Measurements from ENCODE around the gene CEACAM1. TPM values are rescaled to one million over a fixed set of nuclear protein-coding genes. Genes with fewer than 3 reads are reported as not detected.
"Not testable (repeated sequence)": the region's sequence is repeated elsewhere in the genome, so short reads cannot be mapped to it uniquely, and the experiment has no call there.

CEACAM1 gene
- polyA plus RNA-seq, 1 donor (not counting 4 experiments of a cell fraction or from before 2014, with no cell fraction given): 2.2 TPM

DNA sequence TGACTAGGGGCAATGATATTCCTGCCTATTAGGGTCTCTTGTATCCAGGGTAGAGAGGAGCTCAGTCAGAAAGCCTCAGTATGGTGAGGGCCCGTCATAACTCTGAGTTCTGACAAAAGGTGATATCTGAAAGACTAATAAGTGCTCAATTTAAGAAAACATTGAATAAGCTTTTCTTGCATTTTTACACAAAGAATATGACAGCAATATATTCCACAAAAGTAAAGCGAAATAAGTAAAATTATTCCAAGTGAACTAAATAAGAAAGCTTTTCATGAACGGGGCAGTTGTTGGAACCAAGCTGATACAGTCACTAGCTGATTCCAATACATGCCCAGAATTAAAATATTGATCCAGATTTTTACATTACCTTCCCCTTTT is 40.5 kb downstream of the CEACAM1 start:
- Histone ChIP-seq H3K36me3 (ENCODE audit: control insufficient read depth in 2 of 2, extremely low read depth in 1 of 2, insufficient read depth in 2 of 2, low read length in 2 of 2) (no peaks in the 10 kb centered on the region), H3K4me1 (ENCODE audit: control insufficient read depth, extremely low read depth, insufficient read depth, low read length) (no peaks in the 10 kb centered on the region), H3K4me2 (ENCODE audit: control insufficient read depth, extremely low read depth, insufficient read depth, low read depth, low read length) (no peak overlapping the region), H3K4me3 (ENCODE audit: control insufficient read depth in 2 of 3, extremely low read depth in 1 of 3, insufficient read depth in 2 of 3, low read depth in 1 of 3, low read length in 3 of 3) (no peak overlapping the region), H3K79me2 (ENCODE audit: control insufficient read depth, insufficient read depth, low read length) (no peaks in the 10 kb centered on the region), H3K9me1 (ENCODE audit: control insufficient read depth, extremely low read depth, insufficient read depth, low read length) (no peaks in the 10 kb centered on the region), H3K27ac (ENCODE audit: control insufficient read depth, insufficient read depth, low read length) (no peak overlapping the region), H3K9me3 (ENCODE audit: control insufficient read depth, low read depth, low read length) (no peaks in the 10 kb centered on the region), H4K20me1 (ENCODE audit: control insufficient read depth, extremely low read depth, insufficient read depth, low read length) (no peaks in the 10 kb centered on the region), H2AFZ (ENCODE audit: control insufficient read depth, low read length) (no peak overlapping the region), H3K27me3 (ENCODE audit: control insufficient read depth, extremely low read depth, insufficient read depth, low read length) (no peaks in the 10 kb centered on the region), H3K9ac (ENCODE audit: control insufficient read depth, extremely low read depth, insufficient read depth, low read length) (no peak overlapping the region)
- dilution Hi-C loops (cut with MboI; ENCODE audit: extremely low pct_ligation_motif_present, low sequenced_read_pairs): no loop called here
- no peak for TF ChIP-seq EZH2 (IDR thresholded peaks at IDR 0.05; ENCODE audit: low read length)
- TF ChIP-seq, protein P1, sequence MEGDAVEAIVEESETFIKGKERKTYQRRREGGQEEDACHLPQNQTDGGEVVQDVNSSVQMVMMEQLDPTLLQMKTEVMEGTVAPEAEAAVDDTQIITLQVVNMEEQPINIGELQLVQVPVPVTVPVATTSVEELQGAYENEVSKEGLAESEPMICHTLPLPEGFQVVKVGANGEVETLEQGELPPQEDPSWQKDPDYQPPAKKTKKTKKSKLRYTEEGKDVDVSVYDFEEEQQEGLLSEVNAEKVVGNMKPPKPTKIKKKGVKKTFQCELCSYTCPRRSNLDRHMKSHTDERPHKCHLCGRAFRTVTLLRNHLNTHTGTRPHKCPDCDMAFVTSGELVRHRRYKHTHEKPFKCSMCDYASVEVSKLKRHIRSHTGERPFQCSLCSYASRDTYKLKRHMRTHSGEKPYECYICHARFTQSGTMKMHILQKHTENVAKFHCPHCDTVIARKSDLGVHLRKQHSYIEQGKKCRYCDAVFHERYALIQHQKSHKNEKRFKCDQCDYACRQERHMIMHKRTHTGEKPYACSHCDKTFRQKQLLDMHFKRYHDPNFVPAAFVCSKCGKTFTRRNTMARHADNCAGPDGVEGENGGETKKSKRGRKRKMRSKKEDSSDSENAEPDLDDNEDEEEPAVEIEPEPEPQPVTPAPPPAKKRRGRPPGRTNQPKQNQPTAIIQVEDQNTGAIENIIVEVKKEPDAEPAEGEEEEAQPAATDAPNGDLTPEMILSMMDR (optimal IDR thresholded peaks at IDR 0.05 in 1 of 3, IDR thresholded peaks at IDR 0.05 in 1 of 3, conservative IDR thresholded peaks at IDR 0.05 in 1 of 3; ENCODE audit: extremely low read depth in 1 of 3, insufficient read depth in 2 of 3, low read length in 3 of 3): no peak
- FAIRE-seq (no peak), DNase-seq (ENCODE audit: low read depth, low spot score) (no peak)

DNA sequence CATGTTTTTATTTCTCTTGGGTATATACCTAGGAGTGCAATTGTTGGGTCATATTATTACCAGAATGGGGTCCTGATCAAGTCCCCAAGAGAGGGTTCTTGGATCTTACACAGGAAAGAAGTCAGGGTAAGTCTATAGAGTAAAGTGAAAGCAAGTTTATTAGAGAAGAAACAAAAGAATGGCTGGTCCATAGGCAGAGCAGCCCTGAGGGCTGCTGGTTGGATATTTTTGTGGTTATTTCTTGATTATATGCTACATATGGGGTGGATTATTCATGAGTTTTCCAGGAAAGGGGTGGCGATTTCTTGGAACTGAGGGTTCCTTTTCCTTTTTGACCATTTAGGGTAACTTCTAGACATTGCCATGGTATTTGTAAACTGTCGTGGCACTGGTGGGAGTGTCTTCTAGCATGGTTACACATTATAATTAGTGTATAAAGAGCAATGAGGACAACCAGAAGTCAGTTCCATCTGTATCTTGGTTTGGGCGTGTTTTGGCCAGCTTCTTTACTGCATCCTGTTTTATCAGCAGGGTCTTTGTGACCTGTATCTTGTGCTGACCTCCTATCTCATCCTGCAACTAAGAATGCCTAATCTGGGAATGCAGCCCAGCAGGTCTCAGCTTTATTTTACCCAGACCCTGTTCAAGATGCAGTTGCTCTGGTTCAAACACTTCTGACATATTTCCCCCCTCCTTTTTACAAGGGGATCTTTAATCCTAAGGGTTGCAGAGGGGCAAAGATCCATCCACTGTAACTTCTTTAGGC is 41.1 kb downstream of the CEACAM1 start:
- dilution Hi-C loops (cut with MboI; ENCODE audit: extremely low pct_ligation_motif_present, low sequenced_read_pairs): no loop called here
- no peaks in the 10 kb centered on the region for H3K9me1 ChIP-seq (ENCODE audit: control insufficient read depth, extremely low read depth, insufficient read depth, low read length)
- H3K4me1 ChIP-seq (ENCODE audit: control insufficient read depth, extremely low read depth, insufficient read depth, low read length): no peaks in the 10 kb centered on the region
- no peak for DNase-seq (ENCODE audit: low read depth, low spot score)
- no peak overlapping the region for H2AFZ ChIP-seq (ENCODE audit: control insufficient read depth, low read length)
- H3K27me3 ChIP-seq (ENCODE audit: control insufficient read depth, extremely low read depth, insufficient read depth, low read length): no peaks in the 10 kb centered on the region
- no peak for FAIRE-seq
- no peak overlapping the region for H3K27ac ChIP-seq (ENCODE audit: control insufficient read depth, insufficient read depth, low read length)
- no peaks in the 10 kb centered on the region for H3K79me2 ChIP-seq (ENCODE audit: control insufficient read depth, insufficient read depth, low read length)
- no peak overlapping the region for H3K4me3 ChIP-seq (ENCODE audit: control insufficient read depth in 2 of 3, extremely low read depth in 1 of 3, insufficient read depth in 2 of 3, low read depth in 1 of 3, low read length in 3 of 3)
- TF ChIP-seq, protein P1 (optimal IDR thresholded peaks at IDR 0.05 in 1 of 3, IDR thresholded peaks at IDR 0.05 in 1 of 3, conservative IDR thresholded peaks at IDR 0.05 in 1 of 3; ENCODE audit: extremely low read depth in 1 of 3, insufficient read depth in 2 of 3, low read length in 3 of 3): no peak
- TF ChIP-seq EZH2 (IDR thresholded peaks at IDR 0.05; ENCODE audit: low read length): no peak
- H3K4me2 ChIP-seq (ENCODE audit: control insufficient read depth, extremely low read depth, insufficient read depth, low read depth, low read length): no peak overlapping the region
- H4K20me1 ChIP-seq (ENCODE audit: control insufficient read depth, extremely low read depth, insufficient read depth, low read length): no peaks in the 10 kb centered on the region
- H3K36me3 ChIP-seq (ENCODE audit: control insufficient read depth in 2 of 2, extremely low read depth in 1 of 2, insufficient read depth in 2 of 2, low read length in 2 of 2): no peaks in the 10 kb centered on the region
- no peak overlapping the region for H3K9ac ChIP-seq (ENCODE audit: control insufficient read depth, extremely low read depth, insufficient read depth, low read length)
- no peaks in the 10 kb centered on the region for H3K9me3 ChIP-seq (ENCODE audit: control insufficient read depth, low read depth, low read length)

DNA sequence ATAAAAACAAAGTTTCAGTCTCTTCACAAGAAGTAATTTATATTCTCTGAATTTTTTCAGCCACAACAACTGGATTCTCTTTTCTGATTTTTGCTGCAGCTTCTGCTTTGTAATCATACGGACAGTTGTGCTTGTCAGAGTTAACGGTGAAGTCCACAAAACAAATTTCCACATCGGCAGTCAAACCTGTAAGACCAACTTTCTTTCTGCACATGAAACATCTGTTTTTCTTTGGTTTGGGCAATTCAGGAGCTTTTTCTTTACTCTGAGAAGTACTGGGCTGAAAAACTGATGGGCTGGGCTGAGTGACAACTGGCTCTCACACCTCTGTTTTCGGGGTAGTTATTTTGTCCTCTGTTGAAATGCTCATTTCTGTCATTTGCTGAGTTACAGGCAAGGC is 43.2 kb downstream of the CEACAM1 start:
- DNase-seq (ENCODE audit: low read depth, low spot score); H3K79me2 ChIP-seq (ENCODE audit: control insufficient read depth, insufficient read depth, low read length); H3K9me3 ChIP-seq (ENCODE audit: control insufficient read depth, low read depth, low read length); H3K36me3 ChIP-seq (ENCODE audit: control insufficient read depth in 2 of 2, extremely low read depth in 1 of 2, insufficient read depth in 2 of 2, low read length in 2 of 2); H3K27ac ChIP-seq (ENCODE audit: control insufficient read depth, insufficient read depth, low read length); dilution Hi-C loops (cut with MboI; ENCODE audit: extremely low pct_ligation_motif_present, low sequenced_read_pairs); H3K4me1 ChIP-seq (ENCODE audit: control insufficient read depth, extremely low read depth, insufficient read depth, low read length); H2AFZ ChIP-seq (ENCODE audit: control insufficient read depth, low read length); H3K27me3 ChIP-seq (ENCODE audit: control insufficient read depth, extremely low read depth, insufficient read depth, low read length); H3K9me1 ChIP-seq (ENCODE audit: control insufficient read depth, extremely low read depth, insufficient read depth, low read length); H3K4me3 ChIP-seq (ENCODE audit: control insufficient read depth in 2 of 3, extremely low read depth in 1 of 3, insufficient read depth in 2 of 3, low read depth in 1 of 3, low read length in 3 of 3); H3K4me2 ChIP-seq (ENCODE audit: control insufficient read depth, extremely low read depth, insufficient read depth, low read depth, low read length); H4K20me1 ChIP-seq (ENCODE audit: control insufficient read depth, extremely low read depth, insufficient read depth, low read length); H3K9ac ChIP-seq (ENCODE audit: control insufficient read depth, extremely low read depth, insufficient read depth, low read length): not testable (repeated sequence)
- peak; percentile 46 for FAIRE-seq
